Measurements from ENCODE around the gene LXN. TPM values are rescaled to one million over a fixed set of nuclear protein-coding genes. Genes with fewer than 3 reads are reported as not detected.

LXN gene
- total RNA-seq, 1 donor from 2014 or later: 4.9 TPM

DNA sequence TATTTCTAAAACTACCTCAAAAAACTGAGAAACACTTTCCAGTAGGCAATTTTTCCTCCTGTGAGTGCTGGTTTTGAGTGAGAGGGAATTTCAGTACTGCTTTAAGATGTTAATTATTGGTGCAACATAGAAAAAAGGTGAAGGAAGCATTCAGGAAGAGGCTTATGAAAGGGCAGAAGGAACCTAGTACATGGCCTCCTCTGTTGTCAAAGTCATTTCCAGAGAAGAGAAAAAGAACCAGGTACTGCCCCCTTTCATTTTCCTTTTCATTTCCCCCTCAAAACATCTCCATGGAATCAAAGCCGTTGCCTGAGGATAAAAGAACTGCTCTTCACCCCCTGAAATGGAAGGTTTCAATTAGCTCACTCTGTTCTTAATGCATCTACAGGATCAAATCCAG, 40.0 kb upstream of the LXN start:
- no peak for TF ChIP-seq CTCF (IDR thresholded peaks at IDR 0.05; ENCODE audit: insufficient read depth, low read length, poor library complexity, severe bottlenecking)
- no peak for DNase-seq (ENCODE audit: low read depth)
- Histone ChIP-seq H3K27me3 (ENCODE audit: control insufficient read depth, insufficient read depth, low read length) (no peaks in the 10 kb centered on the region), H3K36me3 (ENCODE audit: control insufficient read depth, insufficient read depth, low read length) (no peaks in the 10 kb centered on the region), H3K4me3 (ENCODE audit: low read depth, low read length) (no peak overlapping the region)

DNA sequence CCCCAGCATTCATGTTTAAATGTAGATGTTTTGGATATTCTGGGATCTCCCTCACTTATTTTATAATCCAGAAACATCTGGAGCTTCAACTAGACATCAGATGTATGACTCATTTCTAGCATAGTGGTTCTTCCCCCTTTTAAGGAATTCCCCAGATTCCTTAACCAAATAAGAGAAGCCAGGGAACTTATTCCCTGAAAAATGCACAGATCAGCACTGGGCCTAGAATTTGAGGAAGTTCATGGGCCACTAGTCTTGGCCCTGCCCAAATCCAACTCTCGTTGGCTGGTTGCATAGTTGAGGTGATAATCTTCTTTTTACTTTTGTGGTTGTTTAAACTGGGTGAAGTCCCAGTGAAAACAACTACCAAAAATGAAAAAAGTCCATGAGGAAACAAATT, 39.4 kb upstream of the LXN start:
- no peak for DNase-seq (ENCODE audit: low read depth)
- H3K27me3 ChIP-seq (ENCODE audit: control insufficient read depth, insufficient read depth, low read length): no peaks in the 10 kb centered on the region
- TF ChIP-seq CTCF (IDR thresholded peaks at IDR 0.05; ENCODE audit: insufficient read depth, low read length, poor library complexity, severe bottlenecking): no peak

GRCh38 chr3:158710601-158711000, 38.2 kb upstream of the LXN start:
- H3K27me3 ChIP-seq (ENCODE audit: control insufficient read depth, insufficient read depth, low read length): no peaks in the 10 kb centered on the region
- no peak for TF ChIP-seq CTCF (IDR thresholded peaks at IDR 0.05; ENCODE audit: insufficient read depth, low read length, poor library complexity, severe bottlenecking)
- no peaks in the 10 kb centered on the region for H3K36me3 ChIP-seq (ENCODE audit: control insufficient read depth, insufficient read depth, low read length)
- DNase-seq (ENCODE audit: low read depth): no peak
- H3K4me3 ChIP-seq (ENCODE audit: low read depth, low read length): no peak overlapping the region

More for the DNA sequence above, 39.4 kb upstream of the LXN start:
- Histone ChIP-seq H3K4me3 (ENCODE audit: low read depth, low read length) (no peak overlapping the region), H3K36me3 (ENCODE audit: control insufficient read depth, insufficient read depth, low read length) (no peaks in the 10 kb centered on the region)

- Histone ChIP-seq H3K36me3 (ENCODE audit: control insufficient read depth, insufficient read depth, low read length) (no peaks in the 10 kb centered on the region), H3K4me3 (ENCODE audit: low read depth, low read length) (no peak overlapping the region), H3K27me3 (ENCODE audit: control insufficient read depth, insufficient read depth, low read length) (no peaks in the 10 kb centered on the region)
- no peak for TF ChIP-seq CTCF (IDR thresholded peaks at IDR 0.05; ENCODE audit: insufficient read depth, low read length, poor library complexity, severe bottlenecking)
- peak; percentile 97 for DNase-seq (ENCODE audit: low read depth)
Measured at GRCh38 chr3:158709666-158710083, 37.2 kb upstream of the LXN start.

GRCh38 chr3:158703566-158703965, 31.1 kb upstream of the LXN start:
- Histone ChIP-seq H3K27me3 (ENCODE audit: control insufficient read depth, insufficient read depth, low read length) (no peaks in the 10 kb centered on the region), H3K36me3 (ENCODE audit: control insufficient read depth, insufficient read depth, low read length) (no peaks in the 10 kb centered on the region), H3K4me3 (ENCODE audit: low read depth, low read length) (no peak overlapping the region)
- no peak for DNase-seq (ENCODE audit: low read depth)
- TF ChIP-seq CTCF (IDR thresholded peaks at IDR 0.05; ENCODE audit: insufficient read depth, low read length, poor library complexity, severe bottlenecking): no peak

GRCh38 chr3:158702815-158703481, 30.5 kb upstream of the LXN start:
- no peak for DNase-seq (ENCODE audit: low read depth)
- Histone ChIP-seq H3K27me3 (ENCODE audit: control insufficient read depth, insufficient read depth, low read length) (no peaks in the 10 kb centered on the region), H3K36me3 (ENCODE audit: control insufficient read depth, insufficient read depth, low read length) (no peaks in the 10 kb centered on the region), H3K4me3 (ENCODE audit: low read depth, low read length) (no peak overlapping the region)
- TF ChIP-seq CTCF (IDR thresholded peaks at IDR 0.05; ENCODE audit: insufficient read depth, low read length, poor library complexity, severe bottlenecking): no peak

All from kidney epithelial cell (primary cell).